ENCODE results near the gene FNBP1L.
"Not testable (repeated sequence)": the region's sequence is repeated elsewhere in the genome, so short reads cannot be mapped to it uniquely, and the experiment has no call there.

Gene FNBP1L

DNA sequence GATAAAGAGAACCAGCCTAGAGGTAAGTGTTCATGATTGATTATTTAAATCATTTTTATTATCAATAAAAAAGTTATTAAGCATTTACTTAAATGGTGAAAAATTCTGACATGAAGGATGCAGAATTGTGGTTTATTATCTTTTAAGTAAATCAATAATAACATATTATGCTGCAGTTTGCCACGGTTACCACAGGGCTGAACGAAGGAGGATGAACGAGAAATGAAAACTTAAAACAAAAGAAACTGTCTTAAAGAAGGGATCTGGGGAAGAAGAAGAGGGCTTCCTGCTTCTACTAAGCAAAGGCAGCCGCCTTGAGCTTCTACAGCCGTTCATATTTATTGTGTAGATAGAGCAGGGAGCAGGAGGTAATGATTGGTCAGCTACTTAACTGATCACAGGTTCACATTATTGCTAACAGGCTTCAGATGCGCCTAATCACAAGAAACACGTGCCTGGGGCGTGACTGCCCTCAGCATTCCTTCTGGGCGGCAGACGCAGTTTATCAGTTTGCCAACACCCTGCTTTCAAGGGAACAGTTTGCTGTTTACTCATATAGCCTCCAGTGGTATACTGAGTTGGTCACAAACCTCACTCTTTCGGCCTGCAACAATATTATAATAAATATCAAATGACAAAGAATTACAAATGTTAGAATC, 5.8 kb upstream of the FNBP1L start:
- DNase-seq (ENCODE audit: extremely low spot score, insufficient read length, low read depth) (no peak), FAIRE-seq (no peak)

DNA sequence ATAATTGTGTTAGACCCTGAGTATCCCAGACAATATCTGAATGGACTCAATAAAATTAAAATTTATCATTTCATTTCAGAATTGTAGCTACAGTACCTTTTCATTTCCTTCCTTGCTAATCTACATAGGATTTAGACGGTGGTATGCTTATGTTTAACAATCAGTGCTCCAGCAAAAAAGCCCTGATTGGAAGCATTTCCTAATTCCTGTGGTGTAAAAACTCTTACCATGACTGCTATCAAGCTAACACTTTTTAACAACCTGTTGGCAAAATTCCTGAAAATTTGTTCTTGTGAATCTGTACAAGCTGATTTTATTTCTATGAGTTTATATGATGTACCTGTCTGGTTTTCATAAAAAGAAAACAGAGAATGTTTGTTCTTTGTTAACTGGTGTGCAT, 5.2 kb upstream of the FNBP1L start:
- FAIRE-seq (no peak), DNase-seq (ENCODE audit: extremely low spot score, insufficient read length, low read depth) (no peak)

DNA sequence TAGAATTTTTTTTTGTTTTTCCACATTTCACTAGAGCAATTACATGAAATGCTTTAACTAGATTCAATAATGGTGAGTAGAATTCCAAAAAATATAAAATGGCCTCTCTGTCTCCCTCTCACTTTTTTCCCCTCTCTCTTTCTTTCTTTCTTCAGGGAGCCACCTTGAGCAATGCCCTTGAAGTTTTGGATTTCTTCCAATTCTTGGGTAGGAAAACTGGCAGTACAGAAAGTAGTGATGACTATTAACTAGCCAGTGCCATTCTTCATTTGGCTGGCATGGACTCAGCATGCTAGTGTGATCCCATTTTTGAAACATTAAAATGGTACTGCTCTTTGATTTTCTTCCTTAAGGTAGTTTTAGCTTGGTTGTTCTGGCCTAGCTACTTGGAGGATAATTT, 4.5 kb upstream of the FNBP1L start:
- FAIRE-seq, result no peak
- no peak for DNase-seq (ENCODE audit: extremely low spot score, insufficient read length, low read depth)

DNA sequence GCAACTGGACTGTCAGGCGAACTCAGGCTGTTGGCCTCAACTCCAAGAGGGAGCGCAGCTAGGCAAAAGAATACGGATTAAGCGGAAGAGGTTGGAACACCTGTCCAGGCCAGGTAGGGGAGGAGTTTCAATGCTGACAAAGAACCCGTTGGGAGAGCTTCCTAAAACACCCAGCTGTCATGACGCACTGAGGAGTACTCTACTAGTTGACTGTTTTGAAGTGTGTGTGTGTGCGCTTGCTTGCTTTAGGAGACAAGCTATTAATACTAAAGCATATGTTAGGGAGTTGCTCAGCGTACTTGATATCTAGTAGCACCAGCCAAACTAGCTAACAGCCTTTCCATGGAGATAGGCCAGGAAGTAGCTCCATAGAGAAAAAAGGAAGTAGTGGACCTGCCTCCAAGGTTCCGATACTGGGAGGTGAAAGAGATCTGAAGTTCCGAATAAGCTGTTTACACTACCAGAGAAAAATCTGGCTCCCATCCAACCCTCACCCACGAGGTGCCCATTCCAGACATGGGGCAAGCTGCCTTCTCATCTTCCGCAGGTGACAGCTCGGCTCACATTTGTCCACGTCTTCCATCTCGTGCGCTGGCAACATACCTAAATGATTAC, 974 bp upstream of the FNBP1L start:
- DNase-seq (ENCODE audit: extremely low spot score, insufficient read length, low read depth) (no peak), FAIRE-seq (no peak)

DNA sequence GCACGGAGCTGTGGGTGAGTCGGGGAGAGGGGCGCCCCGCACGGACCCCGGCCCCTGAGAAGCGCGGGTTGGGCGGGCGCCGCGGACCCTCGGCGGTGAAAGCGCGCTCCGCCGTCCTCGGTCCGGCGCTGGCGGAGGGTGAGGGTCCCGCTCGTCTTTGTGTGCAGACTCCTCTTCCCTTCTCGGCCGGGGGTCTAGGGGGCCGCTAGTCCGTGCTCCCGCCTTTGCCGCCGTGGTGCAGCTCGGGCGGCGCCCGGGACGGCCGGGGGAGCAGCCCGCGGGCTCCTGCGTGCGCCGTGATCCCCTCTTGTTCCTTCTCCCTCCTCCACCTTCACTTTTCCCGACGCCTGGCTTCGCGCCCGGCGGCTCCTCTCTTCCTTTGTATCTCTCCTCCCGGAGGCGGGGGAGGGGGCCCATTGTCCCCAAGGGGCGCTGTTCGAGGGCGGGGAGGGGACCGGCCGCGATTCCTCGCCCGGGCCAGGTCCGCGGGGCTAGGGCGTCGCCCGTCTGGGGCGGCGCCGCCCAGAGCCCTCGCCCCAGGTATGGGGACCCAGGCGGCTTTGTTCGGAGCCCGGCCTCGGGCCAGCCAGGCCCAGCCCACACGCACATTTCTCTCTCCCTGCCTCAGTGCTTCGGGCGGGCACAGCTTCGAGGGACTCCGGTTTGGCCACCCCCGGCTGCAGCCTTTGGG, 519 bp downstream of the FNBP1L start:
- FAIRE-seq, result no peak
- DNase-seq (ENCODE audit: extremely low spot score, insufficient read length, low read depth), result no peak

DNA sequence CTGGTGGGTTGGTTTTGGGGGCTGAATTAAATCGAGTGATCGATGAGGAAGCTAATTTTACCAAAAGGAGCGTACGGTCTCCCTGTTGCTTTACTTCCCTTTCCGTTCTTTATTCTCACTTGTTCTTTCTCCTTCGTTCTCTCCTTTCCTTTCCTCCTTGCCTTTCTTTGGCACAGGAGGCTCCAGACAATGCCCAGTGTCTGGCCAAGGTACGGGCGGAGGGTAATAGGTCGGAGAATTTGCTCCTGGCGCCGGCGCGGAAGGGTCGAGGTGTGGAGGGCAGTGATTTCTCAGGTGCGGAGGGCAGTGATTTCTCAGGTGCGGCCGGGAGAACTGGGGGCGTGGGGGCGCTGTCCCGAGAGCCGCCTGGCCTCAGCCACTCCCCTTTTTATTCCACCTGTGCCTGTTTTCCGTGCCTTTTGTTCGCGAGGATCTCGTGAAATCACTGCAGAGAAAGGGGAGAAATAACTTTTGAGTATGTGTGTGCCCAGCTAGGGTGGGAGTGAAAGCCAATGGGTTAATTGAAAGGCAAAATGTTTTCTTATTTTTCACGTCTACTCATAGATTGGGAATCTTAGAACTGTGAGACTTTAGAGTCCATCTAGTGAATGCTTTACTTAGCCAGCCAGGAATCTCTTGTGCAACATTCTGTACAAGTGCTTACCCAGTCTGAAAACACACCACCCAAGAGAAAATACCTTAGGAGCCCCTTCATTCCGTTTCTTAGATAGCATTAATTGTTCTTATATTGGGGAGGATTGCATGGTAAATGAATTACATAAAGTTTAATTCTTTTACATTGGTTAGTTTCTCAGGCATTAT, 1.3 kb downstream of the FNBP1L start:
- FAIRE-seq (no peak), DNase-seq (ENCODE audit: extremely low spot score, insufficient read length, low read depth) (no peak)

DNA sequence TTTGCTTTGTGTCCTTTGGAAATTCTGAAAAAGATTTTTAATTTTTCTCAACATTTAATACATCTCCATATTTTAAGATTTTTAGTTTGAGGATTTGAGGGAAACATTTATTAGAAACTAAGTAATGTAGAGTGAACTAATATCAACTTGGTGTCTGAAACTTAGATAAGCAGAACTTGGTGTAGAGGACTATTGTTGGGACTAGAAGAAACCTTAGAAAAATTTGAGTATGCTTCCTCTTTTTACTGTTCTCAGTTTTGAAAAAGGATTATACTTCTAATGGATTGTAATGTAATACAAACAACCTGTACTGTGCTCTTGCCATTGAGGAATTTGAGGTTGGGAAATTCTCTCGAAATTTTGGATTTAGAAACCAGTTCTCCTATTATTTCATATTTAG, 2.4 kb downstream of the FNBP1L start:
- DNase-seq (ENCODE audit: extremely low spot score, insufficient read length, low read depth) (no peak), FAIRE-seq (no peak)

DNA sequence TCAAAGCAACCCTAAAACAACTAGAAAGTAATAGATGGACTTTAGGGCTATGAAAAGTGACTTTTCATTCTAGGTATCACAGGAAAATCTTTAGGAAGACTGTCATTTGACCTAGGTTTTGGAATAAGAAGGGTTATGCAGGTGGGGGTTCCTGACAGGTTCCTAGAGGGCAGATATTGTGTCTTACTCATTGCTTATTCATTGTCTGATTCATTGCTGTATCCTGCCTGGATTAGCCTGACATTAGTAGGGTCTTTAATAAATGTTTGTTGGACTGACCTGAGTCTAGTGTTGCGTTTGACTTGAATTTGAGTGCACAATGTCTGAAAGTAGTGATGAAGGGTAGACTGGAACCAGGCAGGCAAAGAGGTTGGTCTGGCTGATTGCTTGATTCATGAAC, 6.0 kb downstream of the FNBP1L start:
- FAIRE-seq (no peak), DNase-seq (ENCODE audit: extremely low spot score, insufficient read length, low read depth) (no peak)

DNA sequence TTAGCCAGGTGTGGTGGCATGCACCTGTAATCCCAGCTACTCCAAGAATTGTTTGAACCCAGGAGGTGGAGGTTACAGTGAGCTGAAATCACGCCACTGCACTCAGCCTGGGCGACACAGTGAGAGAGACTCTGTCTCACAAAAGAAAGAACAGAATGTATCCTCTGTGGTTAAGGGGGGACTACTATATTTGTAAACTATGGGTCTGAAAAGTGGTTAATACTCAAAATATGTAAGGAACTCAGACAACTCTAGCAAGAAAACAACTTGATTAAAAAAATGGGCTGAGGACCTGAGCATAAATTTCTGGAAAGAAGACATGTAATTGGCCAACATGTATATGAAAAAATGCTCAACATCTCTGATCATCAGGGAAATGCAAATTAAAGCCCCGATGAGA, 11.2 kb downstream of the FNBP1L start:
- FAIRE-seq, result no peak
- DNase-seq (ENCODE audit: extremely low spot score, insufficient read length, low read depth), result no peak

DNA sequence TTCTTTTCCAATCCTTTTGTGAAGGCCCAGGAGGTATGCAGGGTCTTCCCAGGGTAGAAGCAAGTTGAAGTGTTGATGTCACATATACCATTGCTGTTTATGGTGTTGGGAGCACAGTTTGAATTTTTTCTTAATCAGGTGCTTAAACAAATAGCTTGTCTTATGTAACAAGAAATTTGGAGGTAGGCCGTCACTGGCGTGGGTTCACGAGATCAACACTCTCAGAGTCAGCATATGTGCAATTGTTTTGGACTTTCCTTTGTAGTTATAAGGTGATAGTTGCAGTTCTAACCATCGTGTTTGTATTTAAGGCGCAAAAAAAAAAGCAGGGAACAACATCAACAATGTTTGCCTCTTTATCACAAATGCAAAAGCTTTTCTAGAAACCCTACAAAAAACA, 13.3 kb downstream of the FNBP1L start:
- DNase-seq (ENCODE audit: extremely low spot score, insufficient read length, low read depth), result no peak
- FAIRE-seq, result no peak

DNA sequence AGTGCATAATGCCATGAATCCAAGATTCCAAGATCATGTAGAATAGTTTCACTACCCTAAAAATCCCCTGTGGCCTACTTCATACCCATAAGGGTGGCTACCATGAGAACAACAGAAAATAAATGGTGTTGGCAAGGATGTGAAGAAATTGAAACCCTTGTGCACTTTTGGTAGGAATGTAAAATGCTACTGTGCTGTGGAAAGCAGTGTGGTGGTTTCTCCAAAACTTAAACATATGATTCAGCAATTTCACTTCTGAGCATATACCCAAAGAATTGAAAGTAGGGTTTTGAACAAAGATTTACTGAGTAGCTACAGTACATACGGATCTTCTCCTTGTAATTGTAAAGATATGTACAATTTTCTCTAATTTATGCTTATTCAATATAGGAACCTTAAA, 16.0 kb downstream of the FNBP1L start:
- FAIRE-seq, result no peak

DNA sequence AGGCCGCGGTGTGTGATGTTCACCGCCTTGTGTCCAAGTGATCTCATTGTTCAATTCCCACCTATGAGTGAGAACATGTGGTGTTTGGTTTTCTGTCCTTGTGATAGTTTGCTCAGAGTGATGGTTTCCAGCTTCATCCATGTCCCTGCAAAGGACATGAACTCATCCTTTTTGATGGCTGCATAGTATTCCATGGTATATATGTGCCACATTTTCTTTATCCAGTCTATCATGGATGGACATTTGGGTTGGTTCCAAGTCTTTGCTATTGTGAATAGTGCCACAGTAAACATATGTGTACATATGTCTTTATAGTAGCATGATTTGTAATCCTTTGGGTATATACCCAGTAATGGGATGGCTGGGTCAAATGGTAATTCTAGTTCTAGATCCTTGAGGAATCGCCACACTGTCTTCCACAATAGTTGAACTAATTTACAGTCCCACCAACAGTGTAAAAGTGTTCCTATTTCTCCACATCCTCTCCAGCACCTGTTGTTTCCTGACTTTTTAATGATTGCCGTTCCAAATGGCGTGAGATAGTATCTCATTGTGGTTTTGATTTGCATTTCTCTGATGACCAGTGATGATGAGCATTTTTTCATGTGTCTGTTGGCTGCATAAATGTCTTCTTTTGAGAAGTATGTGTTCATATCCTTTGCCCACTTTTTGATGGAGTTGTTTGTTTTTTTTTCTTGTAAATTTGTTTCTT, 17.6 kb downstream of the FNBP1L start:
- DNase-seq (ENCODE audit: extremely low spot score, insufficient read length, low read depth); FAIRE-seq: not testable (repeated sequence)

More for the DNA sequence above, 16.0 kb downstream of the FNBP1L start:
- no peak for DNase-seq (ENCODE audit: extremely low spot score, insufficient read length, low read depth)

DNA sequence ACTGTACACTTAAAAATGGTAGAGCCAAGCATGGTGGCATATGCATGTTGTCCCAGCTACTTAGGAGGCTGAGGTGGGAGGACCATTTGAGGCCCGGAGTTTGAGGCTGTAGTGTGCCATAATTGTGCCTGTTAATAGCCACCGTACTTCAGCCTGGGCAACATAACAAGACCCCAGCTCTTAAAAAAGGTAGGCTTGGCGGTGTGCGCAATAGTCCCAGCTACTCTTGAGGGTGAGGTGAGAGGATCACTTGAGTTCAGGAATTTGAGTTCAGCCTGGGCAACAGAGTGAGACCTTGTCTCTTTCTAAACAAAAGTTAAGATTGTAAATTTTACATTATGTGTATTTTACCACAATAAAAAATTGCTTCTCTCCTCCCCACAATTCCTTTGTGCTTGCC, 19.7 kb downstream of the FNBP1L start:
- DNase-seq (ENCODE audit: extremely low spot score, insufficient read length, low read depth) (no peak), FAIRE-seq (no peak)

DNA sequence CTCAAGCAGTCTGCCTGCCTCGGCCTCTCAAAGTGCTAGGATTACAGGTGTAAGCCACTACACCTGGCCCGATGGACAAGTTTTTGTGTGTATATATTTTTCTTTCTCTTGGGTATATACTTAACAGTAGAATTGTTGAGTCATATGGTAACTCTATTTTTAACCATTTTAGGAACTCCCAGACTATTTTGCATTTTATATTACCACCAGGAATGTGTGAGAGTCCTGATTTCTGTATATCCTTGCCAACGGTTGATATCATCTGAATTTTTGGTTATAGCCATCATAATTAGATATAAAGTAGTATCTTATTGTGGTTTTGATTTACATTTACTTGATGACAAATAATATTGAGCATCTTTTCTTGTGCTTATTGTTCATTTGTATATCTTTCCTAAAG, 20.7 kb downstream of the FNBP1L start:
- FAIRE-seq, result no peak

DNA sequence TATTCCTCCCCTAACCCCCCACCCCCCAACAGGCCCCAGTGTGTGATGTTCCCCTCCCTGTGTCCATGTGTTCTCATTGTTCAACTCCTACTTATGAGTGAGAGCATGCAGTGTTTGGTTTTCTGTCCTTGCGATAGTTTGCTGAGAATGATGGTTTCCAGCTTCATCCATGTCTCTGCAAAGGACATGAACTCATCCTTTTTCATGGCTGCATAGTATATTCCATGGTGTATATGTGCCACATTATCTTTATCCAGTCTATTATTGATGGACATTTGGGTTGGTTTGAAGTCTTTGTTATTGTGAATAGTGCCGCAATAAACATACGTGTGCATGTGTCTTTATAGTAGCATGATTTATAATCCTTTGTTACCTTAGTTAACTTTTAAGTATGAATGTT, 21.3 kb downstream of the FNBP1L start:
- not testable (repeated sequence) for FAIRE-seq; DNase-seq (ENCODE audit: extremely low spot score, insufficient read length, low read depth)

More for the DNA sequence above, 20.7 kb downstream of the FNBP1L start:
- DNase-seq (ENCODE audit: extremely low spot score, insufficient read length, low read depth), result no peak

DNA sequence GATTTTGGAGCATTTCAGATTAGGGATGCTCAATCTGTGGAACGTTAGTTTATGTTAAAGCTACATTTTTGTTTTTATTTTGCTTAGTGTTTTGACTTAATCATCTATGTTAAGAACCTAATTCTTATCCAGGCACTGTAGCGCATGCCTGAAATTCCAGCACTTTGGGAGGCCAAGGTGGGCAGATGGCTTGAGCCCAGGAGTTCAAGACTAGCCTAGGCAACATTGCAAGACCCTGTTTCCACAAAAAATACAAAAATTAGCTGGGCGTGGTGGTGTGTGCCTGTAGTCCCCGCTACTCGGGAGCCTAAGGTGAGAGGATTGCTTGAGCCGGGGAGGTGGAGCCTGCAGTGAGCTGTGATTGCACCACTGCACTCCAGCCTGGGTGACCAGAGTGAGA, 23.4 kb downstream of the FNBP1L start:
- DNase-seq (ENCODE audit: extremely low spot score, insufficient read length, low read depth) (no peak), FAIRE-seq (no peak)

DNA sequence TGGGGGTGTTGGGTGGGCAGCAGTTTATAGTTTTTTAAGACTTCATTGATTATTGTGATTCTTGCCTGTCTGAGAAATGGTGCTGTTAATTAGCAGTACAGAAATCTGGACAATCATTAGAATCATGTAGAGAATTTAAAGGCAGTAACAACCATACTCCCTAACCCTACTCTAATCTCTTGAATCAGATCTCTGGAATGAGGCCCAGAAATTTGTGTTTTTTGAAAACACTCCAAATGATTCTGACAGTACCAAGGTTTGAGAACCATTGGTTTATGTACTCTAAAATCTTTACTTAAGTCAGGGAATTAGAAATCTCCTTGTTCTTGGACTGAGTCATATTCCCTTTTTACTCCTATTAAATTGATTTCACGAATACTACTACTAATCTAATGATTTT, 24.0 kb downstream of the FNBP1L start:
- FAIRE-seq (no peak), DNase-seq (ENCODE audit: extremely low spot score, insufficient read length, low read depth) (no peak)

DNA sequence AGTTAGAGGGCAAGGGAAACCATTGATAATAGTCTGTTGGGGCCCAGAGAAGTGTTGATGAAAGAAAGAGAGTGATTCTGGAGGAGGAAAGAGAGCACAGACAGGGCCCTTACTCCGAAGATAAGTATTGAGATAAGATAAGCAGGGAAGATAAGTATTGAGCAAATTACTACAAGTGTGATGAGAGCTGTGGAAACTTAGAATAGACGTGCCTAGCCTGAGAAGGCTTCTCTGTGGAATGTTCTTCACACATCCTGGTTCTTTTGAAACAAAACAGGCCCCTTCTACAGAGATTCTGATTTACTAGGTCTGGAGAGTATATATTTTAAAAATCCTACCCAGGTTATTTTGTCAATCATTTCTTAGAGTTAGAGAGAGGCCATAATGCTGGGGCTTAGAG, 26.4 kb downstream of the FNBP1L start:
- no peak for FAIRE-seq
- DNase-seq (ENCODE audit: extremely low spot score, insufficient read length, low read depth), result no peak

DNA sequence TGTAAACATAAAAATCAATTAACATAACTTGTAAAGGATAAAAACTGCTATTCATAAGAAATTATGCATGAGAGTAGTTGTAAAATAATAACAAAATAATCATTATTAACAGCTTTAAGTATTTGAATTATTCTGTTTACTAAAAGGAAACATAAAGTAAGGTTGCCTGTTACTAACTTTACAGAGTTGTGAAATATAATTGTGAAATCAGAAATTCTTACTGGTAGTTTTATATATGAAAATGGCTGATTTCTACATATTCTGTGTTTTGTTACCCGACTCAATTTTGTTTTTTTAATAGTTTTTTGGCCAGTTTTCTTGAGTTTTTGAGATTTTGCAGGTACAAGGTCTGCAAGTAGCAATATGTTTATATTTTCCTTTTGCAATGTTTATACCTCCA, 27.8 kb downstream of the FNBP1L start:
- FAIRE-seq, result no peak

DNA sequence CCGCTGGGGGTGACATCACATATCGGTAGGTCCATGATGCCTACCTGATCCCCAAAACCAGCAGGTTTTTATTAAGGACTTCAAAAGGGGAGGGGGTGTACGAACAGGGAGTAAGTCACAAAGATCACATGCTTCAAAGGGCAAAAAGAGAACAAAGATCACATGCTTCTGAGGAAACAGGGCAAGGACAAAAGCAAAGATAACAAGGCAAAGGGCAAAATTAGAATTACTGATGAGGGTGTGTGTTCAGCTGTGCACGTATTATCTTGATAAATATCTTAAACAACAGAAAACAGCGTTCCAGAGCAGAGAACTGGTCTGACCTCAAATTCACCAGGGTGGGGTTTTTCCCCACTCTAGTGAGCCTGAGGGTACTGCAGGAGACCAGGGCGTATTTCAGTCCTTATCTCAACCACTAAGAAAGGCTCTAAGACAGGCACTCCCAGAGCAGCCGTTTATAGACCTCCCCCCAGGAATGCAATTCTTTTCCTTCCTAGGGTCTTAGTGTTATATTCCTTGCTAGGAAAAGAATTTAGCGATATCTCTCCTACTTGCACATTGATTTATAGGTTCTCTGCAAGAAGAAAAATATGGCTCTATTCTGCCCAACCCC, 31.3 kb downstream of the FNBP1L start:
- not testable (repeated sequence) for FAIRE-seq; DNase-seq (ENCODE audit: extremely low spot score, insufficient read length, low read depth)

More for the DNA sequence above, 27.8 kb downstream of the FNBP1L start:
- DNase-seq (ENCODE audit: extremely low spot score, insufficient read length, low read depth), result no peak

Data from GM18507 (cell line).